EL (cell line): ENCODE measurements around the gene TENT5C.
A peak's percentile ranks its signal among the peaks of the same experiment; 100 is the strongest.

Experiments
- DNase-seq: peaks from one replicate; pipeline ENCODE4 v3.0.0-alpha.2; 2016

The TENT5C gene

DNA sequence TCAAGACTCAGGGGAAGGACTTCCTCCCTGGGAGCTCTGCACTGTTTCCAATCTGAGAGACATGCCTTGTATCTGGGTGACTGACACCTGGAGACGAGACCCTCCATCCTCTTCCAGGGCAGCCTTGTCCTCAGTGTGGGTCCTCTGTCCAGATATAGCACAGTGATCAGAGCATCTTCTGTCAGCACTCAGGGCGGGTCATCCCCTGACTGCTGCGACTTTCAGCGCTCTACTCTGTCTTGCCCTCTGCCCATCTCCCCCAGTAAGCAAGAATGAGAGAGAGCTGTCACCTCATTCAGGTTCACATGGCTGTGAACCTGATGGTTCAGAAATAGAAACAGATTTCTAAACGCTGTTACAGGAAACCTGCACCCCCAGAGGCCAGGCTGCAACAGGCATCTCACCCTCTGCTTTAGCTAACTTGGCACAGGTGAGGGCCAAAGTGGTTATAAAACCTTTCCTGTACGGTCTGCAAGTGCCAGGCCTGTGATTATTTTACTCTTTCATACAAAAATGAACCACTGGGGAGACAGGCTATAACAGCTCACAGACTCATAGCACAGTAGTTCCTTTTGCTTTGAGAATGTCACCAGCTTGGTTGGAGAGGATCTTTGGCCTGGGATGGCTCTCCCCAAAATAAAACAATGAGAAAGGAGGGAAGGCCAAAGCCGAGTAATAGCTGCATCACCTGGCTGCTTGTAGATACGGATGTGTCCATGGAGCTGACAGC is 11.4 kb upstream of the TENT5C start:
- no peak for DNase-seq

DNA sequence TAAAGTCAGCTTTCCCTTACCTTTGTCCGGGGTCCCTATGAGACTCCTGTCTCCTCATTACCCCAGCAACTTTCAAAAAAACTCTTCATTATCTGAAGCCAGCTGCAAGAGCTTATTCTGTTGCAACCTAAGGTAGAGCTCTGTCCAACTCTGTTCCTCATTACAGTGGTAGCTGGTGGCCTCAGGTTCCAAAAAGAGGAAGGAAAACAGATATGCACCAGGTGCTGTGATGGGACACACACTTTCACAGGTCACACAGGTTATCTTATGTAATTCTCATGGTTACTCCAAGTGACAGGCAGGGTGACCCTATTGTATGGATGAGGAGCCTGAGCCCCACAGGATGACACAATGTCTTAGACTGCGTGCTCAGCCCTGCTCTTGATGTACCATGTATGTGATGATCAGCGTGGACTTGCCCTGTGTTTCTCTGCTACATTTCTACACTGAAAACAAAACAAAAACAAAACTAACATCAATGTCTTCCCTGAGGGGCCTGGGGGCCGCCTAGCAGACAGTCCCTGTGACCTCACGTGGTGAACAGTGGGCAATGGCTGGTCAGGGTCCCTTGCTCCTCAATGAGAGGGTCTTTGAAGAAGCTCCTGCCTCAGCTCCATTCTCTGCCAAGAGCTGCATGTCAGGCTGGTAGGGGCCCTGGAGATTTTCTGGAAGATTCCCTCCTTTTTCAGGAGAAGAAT is 9.7 kb upstream of the TENT5C start:
- DNase-seq, result no peak

DNA sequence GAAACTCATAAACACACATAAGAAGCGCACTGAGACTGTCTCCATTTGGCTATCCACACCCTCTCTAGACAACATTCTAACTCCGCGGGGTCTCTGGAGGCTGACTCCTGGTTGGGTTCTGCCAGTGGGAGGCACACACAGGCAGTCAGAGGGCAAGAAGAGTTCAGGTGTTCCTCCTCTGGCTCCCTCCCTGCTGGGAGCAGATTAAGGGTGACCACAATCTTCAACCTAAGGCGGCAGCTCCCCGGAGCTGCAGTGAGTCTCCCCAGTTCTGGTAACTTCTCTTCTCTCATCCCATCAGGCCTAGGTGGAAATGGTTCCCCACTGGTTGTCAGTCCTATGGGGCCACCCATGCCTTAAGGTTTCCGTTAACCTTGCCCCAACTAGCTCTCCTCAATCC is 7.4 kb upstream of the TENT5C start:
- no peak for DNase-seq

DNA sequence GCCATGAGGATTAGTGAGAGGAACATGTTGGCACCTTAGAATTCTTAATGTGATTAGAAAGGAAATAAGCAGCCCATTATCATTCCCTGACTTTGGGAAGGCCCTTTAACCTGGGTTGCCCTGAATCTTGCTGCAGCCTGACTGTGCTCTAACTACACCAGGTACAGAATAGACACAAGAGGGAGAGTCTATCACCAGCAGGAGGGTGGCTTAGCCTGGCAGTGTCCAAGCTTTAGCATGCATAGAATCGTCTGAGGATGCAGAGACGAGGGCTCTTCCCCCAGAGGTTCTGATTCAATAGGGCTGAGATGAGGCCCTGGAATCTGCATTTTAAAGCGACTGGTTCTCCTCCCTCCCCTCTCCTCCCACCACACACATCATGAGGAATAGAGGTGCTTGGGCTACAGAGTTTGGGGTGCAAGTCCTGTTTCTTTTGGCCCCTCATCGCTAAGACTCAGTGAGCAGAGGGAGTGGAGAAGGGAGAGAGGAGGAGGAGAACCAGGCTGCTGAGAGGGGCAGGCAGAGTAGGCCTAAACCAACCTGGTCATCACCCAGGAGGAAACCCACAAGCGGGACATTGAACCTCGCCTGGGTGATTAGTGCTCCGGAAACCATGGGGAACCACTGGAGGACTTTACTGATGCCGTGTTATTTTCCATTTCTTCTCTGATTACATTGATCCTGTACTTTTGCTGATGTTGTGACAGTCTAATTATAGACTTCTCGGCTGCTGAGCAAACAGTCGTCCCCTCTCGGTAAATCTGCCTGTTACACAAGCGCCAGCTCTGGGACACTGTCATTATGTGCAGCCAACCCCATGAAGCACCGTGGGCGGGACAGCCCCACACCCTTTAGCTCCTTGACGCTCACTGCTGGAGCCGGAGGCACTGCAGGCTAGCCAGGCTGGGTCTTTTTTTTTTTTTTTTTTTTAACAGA is 6.3 kb upstream of the TENT5C start:
- no peak for DNase-seq

DNA sequence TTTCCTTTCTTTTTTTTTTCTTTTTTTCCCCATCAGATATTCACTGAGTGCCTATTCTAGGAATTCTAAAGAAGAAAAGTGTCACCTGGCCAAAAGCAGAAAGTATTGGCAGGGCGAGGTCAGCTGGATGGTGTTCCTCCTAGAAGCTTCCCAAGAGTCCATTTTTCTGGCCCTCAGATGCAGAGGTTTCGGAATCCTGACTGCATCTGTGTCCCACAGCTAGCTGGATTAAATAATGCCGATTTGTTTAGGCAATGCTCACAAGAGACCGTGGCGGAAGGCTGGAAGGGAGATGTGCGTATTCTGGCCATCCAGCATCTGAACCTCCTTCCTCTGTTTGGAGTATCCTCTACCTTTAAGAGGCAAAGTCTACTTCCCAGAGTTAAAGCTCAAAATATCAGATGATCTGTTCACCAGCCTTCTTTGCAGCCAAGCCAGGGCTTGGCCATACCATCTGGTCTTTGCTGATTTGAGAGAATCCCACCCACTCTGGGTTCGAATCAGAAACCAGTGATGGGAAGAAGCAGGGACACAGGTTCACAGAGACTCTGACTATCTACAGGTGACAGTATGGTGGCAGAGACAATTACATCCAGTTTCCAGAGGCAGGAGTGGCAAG is 5.4 kb upstream of the TENT5C start:
- DNase-seq, result no peak

DNA sequence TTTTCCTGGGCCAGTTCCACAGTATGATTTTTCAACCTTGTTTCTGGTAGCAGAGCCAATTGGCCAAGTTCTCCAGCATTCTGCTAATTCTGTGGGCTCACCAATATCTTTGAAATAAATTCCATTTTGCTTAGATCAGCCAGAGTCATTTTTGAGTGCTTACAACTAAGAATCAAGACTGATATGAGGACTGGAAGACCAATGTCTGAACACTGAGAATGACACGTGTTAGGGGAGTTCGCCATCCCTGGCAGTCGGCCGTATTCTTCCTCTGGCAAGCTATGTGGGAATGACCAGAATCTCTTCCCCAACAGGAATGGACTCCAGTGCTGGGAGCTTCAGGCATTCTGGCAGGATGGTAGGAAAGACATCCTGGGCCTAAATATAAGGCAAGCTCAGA is 4.9 kb upstream of the TENT5C start:
- no peak for DNase-seq

DNA sequence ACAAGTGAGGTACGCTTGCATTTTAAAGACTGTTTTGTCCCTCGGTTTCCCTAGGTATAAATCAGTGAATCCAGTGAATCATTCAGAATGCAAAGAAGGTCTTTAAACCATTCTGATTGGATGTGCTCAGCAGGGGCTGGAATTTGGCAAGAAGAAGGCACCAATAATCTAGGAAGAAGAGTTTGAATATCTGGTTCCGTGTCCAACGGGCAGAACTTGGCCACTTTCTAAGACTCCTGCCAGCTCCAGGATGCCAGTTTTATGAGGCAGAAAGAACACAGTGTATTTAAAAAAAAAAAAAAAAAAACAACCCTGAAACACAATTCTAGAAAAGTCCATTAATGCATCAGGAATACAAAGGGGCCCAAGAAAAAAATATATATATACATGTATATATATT is 3.0 kb upstream of the TENT5C start:
- DNase-seq, result no peak

DNA sequence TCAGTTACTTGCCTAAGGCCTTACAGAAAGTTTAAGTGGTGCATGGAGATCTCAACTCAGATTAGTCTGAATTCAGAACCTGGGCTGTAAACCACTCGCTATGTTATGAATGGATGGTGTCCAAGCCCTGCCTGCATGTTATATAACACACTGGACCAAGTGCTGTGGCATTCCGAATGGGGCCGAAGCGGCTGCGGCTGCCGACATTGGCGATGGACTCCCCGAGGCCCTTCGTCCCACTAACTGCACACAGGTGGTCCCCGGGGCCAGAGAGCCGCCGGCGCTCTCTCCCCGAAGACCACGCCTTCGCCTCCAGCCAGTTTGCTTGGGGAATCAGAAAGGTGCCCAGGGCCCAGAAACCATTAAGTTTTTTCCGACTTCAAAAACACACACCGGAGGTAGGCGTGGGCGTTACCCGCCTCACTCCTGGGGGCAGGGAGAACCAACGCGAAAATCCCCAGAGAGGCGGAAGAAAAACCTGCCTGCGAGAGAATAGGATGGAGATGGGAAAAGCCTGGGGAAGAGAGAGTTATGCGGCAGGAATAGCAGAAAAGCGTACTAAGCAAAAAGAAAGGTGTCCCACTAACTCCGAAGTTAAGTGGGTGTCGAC is 579 bp upstream of the TENT5C start:
- peak; percentile 27 for DNase-seq

DNA sequence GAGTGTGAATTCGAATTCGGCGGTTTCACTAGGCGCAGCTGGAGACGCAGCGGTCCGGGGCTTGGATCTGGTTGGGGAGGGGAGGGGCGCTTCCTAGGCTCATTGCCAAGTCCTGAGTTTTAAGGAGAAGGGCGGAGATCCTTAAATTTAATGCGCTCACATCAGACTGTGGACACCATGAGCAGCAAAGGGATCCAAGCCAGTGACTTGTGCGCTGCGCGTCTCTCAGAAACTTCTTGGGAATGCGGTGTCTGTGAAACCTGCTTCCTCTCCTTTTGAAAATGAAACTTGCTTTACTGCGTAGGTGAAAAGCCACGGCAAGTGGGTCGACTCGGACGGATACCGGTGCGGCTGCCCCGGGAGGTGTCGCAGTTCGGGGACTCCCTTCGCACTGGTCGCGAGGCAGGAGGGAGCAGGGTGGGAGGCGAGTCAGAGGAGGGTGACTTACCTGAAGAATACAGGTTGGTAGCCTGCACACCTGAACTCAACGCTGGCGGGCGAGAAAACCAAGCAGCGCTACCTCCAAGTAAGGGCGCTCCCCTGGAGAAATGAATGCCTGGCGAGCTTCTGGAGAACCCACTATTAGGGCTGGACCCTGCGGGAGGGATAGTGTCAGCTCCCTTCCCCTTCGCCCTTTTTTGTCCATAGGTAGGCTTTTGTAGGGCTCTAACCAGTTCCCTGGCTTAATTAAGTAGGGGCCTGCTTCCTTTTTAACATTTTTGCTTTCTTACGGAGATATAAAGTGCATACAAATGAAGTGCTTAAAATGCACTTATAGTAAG is 992 bp downstream of the TENT5C start:
- DNase-seq, result peak; percentile 43

DNA sequence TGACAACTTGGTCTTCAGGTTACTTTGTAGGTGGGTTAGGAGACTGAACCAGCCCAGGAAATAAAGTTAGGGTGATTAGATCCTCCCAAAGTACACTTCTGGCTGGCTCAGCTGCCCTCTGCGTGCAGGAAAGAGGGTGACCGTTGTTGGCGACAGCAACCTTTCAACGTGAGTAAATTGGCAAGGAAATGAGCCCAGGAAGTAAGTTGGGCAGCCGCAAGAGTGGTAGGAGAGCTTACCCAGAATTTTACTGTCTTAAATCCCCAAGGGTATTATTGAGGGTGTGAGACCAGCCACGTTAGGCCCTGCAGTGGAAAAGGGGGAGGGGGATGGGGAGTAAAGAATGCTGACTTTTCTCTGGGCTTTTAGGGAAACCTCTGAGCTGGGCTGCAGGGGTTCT is 1.6 kb downstream of the TENT5C start:
- DNase-seq, result no peak

DNA sequence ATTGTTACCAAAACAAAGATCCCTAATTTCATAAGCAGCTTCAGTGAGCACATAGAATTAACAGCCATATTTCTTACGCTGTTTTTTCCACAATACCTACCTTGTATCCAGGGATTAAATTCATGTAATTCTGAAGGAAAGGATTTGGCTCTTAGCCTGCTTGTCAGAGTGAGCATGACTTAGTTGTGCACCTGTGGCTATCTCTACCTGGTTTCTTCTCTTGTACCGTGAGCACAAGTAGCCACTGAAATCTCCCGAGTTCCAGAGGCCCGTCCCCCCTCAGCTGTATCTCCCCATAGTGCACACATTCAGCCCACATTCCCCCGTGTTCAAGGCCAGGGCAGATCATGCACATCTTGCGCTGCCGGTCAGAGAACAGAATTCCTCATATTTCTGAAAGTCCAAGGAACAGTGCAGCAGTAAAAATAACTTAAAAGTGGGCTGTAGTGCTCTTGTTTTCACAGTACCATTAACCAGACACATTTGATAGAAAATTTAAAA is 2.3 kb downstream of the TENT5C start:
- no peak for DNase-seq

DNA sequence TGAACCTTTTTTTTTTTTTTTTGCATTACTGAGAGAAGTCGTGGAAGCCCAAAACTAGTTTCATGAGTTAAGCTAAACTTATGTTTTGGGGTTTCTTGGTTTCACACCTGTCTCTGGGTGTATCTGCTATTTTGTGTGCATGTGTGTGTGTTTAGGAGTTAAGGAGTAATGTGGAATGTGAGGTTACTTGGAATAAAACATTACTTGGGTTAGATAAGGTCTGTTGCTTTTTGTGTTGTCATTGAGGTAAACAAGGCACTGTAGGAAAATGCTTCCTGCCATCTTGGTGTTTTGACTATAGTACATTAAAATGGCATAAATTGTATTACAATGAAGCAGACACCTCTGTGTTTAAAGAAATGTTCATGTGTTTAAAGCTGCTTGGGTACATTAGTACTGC is 2.9 kb downstream of the TENT5C start:
- DNase-seq, result no peak

DNA sequence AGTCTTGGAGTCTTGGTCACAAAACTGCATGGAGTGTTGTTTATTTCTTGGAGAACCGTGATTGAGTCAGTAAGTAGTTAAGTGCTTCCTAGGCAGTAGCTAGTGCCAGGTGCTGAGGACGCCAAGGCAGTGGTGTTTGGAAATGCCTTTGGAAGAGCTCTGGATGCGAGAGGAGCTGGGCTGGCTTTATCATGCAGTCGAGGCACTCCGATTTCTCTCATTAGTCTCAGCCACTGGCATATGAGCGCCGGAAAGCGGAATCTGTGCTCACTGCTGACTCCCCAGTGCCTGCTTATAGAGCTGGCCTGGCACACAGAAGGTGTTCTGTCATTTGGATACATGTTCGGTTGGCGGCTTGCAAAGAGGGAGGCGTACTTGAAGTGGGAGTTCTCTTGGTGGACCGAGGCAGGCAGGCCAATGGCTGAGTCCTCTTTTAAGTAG is 3.6 kb downstream of the TENT5C start:
- DNase-seq, result no peak

DNA sequence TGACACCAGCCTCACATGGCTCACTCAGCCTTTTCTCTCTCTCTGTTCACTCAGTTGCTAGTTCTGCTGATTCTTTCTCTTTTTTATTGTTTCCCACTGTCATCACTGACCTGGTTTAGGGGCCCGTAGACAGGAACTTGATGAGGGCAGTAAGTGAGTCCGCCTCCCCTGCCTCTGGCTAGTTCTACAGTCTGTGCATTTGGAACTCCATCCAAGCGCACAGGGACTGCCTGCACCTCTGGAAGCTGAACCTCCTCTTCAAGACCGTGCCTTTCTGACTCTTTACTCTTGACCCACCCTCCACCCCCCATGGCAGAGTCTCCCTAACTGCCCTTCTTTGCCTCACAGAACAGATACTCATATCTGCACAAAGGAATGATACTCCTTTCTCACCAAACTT is 4.2 kb downstream of the TENT5C start:
- DNase-seq, result no peak

DNA sequence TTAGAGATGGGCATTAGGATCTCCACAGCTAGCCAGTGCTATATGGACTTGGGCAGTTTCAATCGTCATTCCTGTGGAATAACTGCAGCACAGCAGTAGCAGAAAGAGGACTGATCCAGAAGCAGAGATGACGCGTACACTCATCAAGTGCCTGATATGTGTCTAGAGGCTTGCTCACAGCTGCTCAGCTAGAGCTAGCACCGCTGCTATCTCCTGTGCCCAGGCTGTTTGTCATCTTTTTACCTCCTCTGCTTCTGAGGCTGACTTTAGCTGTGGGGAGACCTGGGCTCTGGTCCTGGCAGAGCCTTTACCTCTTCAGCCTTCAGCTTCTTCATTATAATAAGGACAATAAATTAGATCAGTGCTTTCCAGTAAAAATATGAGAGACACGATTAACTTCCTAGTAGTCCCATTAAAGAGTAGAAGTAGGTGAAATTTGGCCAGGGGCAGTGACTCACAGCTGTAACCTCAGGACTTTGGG is 5.3 kb downstream of the TENT5C start:
- no peak for DNase-seq

DNA sequence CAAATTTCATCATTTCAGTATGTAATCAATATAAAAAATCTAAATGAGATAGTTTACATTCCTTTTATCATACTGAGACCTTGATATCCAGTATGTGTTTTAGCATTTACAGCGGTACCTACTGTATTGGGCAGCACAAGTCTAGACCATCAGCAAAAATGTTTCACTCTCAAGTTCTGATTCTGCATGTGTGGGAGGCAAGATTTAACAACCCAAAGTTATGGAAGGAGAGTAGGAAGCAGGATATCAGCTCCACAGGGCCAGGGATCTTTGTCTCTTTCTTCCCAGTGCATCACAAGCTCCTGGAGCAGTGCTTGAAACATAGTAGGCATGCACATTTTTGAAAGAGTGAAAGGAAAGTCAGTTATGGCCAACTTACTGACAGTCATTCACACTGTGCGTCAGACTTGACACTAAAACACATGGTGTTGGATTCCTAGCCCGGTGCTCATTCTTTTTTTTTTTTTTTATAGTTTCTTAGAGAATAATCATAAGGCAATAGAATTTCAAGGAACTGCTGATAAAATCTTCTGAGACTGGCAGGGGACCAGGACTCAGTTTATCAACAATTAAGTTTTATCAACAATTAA is 6.1 kb downstream of the TENT5C start:
- peak; percentile 37 for DNase-seq

DNA sequence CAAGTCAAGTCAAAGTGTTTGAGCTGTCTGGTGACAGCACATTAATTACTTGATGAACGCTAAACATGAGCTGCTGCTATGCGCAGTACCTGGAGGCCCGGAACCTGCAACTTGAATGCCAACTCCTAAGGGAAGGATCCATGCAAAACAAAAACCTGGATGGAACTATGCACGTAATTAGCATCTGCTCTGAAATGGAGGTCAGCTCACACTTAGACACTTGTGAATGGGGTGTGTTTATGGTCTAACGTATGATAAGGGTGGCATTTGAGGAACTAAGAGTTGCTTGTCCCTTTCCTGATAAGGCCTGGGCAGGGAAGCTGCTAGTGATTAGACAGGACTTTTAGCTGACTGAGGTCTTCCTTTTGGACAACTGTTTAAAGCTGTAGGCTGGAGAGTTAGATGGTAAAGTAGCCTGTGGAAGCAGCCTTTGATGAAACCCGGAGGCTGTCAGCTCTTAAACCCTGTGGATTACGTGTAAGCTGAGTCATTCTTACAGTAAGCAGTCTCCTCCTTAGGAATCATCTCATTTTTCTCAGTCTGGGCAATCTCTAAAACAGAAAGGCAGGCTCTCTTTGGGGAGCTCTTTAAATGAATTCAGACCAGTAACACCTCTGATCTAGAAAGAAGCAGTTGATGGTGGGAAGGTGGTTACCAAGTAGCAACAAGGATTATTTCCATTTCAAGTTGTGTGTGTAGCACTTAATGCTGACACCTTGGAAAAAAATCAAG is 6.8 kb downstream of the TENT5C start:
- peak; percentile 83 for DNase-seq

DNA sequence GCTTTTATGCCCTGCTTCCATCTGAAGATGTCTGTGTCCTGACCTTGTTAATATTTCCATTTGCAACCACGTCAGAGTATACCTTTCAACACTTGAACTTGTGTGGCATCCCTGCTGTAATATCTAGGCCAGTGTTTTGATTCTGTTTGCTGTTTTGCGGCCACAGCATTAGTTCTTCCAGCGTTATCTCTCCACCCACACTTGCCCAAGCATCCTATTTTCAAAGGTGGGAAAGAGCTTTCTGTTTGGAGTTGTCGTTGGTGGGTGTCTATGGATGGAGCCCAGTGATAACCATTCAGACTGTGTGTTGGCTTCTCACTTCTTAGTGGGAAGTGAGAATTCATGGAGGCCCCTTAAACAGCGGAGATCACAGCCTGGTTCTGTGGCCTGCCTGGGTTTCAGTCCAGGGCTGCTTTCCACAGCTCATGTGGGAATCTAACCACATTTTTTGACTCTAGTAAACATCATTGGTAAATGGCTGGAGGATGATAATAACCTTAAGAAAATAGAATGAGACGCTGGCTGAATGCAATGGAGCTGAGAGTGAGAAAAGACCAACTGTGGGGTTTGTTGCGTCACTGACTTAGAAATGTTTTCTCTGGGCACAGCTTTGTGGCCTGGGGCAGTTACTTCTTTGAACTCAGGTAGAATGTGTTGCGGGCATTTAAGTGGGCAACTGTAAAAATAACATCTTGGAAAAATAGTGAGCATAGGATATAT is 7.6 kb downstream of the TENT5C start:
- no peak for DNase-seq

DNA sequence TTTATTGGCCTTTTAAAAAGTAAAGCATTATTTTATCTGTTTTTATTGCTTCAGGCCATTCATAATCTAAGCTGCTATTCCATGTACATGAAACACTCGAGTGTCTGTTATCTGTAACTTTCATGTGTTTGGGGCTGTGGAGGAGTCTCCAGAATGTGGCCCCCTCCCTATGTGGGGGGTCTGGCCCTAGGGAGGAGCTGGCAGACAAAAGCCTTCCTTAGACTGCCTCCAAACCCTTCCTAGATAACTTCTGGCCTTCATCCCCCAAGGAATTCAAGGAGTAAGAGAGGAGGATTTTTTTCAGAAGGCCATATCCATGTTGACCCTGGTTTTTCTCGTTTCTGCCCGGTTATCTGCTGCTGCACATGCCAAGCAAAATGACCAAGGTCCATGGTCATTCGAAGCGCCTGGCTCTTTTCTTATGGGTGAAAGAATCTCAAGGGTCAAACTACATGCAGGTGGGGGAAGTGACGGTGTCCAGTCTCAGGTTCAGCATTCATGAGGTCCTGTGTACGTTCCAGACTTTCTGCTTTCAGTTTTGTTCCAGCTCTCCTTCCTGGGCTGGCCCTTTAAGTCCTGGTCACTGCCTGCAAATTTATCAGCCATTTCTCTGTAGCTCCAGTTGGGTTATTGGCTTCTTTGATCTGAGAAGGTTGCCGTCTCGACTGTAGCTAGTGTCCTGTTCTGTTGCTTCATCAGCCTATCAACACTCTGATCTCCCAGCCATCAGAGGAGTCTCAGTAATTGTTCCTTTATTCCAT is 8.3 kb downstream of the TENT5C start:
- DNase-seq, result no peak
